ENCODE measurements around the gene GREB1L.

GRCh38 chr18:21230436-21230835 is 11.6 kb upstream of the GREB1L start:
- TF ChIP-seq CTCF (IDR thresholded peaks at IDR 0.05): no peak
- TF ChIP-seq POLR2A (IDR thresholded peaks at IDR 0.05): no peak

Data from prostate gland (tissue), 2 donors.